ENCODE results near the gene TOM1L2.
"Not testable (repeated sequence)": the region's sequence is repeated elsewhere in the genome, so short reads cannot be mapped to it uniquely, and the experiment has no call there.

TOM1L2 gene

GRCh38 chr17:17940441-17940911 lies 31.7 kb downstream of the TOM1L2 start:
- no peak for DNase-seq

DNA sequence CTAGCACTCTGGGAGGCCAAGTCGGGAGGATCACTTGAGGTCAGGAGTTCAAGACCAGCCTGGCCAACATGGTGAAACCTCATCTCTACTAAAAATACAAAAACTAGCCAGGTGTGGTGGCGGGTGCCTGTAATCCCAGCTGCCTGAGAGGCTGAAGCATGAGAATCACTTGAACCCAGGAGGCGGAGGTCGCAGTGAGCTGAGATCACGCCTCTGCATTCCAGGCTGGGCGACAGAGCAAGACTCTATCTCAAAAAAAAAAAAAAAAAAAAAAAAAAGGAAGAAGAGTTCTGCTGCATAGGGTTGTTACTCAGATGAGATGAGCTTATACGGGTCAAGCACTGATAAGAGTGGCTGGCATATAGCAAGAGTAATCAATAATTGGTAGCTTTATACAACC lies 32.3 kb downstream of the TOM1L2 start:
- not testable (repeated sequence) for DNase-seq

DNA sequence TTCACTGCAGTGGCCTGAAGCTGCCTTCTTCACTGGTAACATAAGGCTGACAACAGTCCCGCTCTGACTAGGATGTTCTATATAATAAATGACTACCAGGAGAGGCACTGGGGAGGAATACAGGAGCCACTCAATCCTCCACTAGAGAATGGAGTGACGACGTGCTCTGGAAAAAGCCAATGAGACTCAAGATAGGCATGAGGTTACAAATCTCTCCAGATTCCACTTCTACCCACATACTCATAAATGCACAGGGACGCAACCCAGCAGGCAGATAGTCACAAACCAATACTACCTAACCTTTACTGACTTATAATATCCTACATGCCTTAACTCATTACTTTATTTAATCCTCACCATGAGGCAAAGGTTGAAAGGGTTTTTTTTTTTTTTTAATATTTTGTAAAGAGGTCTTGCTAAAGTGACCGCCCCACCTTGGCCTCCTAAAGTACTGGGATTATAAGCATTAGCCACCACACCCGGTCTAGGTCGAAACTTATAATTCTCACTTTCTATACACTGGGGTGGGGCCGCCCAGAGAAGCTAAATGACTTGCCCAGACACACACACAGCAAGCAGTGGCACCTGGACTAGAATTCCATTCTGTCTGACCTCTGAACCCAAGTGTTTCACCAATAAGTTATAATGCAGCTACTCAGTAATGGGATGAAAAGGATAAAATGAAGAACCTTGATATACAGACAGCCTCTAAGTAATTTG lies 33.7 kb downstream of the TOM1L2 start:
- no peak for DNase-seq

DNA sequence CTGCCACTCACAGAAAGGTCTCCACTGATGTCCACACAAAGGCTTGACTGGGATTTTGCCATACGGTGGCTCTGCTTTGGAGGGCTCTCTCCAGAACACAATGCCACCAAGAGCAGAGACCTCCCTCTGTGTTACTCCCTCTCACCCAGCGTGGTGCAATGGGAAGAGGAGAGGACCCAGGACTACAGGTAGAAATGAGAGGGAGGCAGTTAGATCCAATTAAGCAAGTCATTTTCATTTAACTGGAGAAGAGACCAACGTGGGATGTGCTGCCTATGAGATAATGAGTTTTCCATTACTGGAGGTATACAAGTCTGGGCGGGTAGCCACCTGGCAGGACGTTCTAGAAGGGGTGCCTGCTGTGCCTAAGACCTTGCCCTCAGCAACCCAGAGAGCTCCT lies 34.2 kb downstream of the TOM1L2 start:
- no peak for DNase-seq

DNA sequence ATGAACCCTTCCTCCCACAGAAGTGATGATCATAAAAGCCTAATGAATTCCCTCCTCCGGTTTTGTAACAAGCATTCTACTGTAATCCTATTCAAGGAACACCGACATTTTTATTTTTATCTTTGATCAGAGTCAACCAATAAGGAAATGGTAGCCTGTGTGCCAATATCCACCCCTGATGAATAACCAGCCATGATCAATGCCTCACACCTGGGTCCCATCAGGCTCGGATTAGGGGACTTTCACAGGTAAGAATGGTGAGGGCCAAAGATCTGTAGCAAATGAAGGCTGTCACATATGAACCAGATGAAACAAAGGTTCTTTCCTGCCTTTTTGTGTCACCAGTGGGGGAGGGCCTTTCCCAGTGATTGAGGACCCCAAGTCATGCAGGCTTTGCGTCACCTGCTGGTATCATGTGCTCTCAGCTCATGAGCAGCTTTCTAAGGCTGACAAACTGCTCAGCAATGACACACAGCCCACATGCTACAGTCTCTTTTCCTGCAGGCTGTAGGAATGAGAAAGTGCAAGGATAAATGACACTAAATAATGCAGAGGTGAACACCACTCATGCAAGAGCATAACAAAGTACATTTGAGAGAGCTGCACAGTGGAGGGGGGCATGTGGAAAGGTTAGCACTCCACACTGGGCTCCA lies 34.9 kb downstream of the TOM1L2 start:
- DNase-seq, result no peak

- DNase-seq, result no peak
Observed at GRCh38 chr17:17935321-17936271, 36.6 kb downstream of the TOM1L2 start.

- no peak for DNase-seq
Observed at GRCh38 chr17:17934806-17935205, 37.4 kb downstream of the TOM1L2 start.

- DNase-seq, result no peak
Observed at GRCh38 chr17:17934214-17934613, 38.0 kb downstream of the TOM1L2 start.

- no peak for DNase-seq
Observed at GRCh38 chr17:17933775-17934174, 38.4 kb downstream of the TOM1L2 start.

DNA sequence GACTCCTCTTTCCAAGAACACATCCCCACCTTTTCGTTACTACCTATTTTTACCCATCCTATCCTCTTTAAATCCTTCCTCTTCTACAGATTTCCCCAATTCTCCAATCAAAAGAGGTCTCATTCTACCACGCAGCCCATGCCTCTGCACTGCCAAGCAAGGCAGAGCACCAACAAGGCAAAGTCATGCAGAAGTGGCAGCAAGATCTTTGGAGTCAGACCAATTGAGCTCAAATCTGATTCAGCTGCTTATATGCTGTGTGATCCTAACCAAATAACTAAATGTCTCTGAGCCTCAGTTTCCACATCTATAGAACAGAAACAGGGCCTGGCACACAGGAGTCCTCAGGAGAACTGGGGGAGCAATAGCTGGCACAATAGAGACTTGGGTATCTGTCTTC lies 41.0 kb downstream of the TOM1L2 start:
- DNase-seq, result no peak

- DNase-seq, result no peak
Observed at GRCh38 chr17:17930674-17931073, 41.5 kb downstream of the TOM1L2 start.

GRCh38 chr17:17929655-17930380 lies 42.4 kb downstream of the TOM1L2 start:
- no peak for DNase-seq

DNA sequence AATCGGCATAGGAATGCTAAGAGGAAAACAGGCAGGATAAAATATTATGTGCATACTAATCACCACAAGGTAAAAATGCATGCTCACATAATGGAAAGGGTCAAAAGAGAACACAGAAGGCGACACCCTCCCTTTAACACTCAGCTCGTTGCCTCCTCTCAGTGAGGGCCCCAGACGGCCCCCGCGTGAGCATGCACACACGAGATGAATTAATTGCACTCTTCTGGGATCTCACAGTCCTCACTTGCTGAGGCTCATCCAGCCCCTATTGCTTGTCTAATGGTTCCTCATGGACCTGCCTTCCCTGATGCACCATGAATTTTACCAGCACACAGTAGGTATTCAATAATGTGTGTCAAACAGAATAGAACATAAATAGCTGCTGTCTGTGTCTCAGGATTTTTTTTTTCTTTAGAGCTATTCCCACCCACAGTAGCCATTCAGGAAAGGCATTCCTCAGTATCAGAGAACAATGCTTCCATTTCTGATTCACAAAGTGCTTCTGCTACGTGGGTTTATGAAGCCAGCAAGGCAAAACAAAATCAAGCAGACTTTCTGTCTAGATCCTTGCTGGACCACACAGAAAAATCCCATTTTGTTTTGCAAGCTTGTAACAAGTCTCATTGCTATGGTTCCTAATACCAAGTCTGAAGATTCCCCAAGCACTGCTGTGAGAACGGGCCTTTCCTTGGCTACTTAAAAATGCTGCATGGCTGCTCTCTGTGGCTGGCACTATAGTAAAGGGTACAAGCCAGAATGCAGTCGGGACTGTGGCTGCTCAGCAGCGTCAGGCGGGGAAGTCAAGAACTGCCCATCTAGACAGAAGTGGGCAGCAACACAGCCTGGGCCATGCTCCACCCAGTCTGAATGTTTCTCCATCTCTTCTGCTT lies 43.6 kb downstream of the TOM1L2 start:
- no peak for DNase-seq

- DNase-seq, result no peak
Observed at GRCh38 chr17:17926840-17927449, 45.3 kb downstream of the TOM1L2 start.

DNA sequence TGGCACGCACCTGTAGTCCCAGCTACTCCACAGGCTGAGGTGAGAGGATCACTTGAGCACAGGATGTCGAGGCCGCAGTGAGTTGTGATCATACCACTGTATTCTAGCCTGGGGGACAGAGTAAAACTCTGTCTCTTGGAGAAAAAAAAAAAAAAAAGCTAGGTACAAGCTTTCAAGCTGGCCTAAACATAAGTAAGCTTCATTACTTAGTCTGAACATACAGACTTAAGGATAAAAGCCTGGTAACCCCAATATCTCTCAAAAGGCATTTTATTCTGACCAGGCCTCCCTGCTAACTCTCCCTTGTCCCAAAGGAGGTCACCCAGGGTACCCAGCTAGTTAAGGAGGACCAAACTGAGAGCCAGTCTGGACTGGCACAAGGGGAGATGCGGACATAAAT lies 46.2 kb downstream of the TOM1L2 start:
- DNase-seq, result no peak

DNA sequence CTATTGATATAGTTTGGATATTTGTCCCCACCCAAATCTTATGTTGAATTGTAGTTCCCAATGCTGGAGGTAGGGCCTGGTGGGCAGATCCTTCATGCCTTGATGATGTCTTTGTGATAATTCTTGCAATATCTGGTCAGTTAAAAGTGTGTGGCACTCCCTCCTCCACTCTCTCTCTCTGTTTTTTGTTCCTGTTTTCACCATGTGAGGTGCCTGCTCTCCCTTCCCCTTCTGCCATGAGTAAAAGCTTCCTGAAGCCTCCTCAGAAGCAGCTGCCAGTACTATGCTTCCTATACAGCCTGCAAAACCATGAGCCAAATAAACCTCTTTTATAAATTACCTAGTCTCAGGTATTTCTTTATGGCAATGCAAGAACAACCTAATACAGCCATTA lies 47.3 kb downstream of the TOM1L2 start:
- DNase-seq, result no peak

DNA sequence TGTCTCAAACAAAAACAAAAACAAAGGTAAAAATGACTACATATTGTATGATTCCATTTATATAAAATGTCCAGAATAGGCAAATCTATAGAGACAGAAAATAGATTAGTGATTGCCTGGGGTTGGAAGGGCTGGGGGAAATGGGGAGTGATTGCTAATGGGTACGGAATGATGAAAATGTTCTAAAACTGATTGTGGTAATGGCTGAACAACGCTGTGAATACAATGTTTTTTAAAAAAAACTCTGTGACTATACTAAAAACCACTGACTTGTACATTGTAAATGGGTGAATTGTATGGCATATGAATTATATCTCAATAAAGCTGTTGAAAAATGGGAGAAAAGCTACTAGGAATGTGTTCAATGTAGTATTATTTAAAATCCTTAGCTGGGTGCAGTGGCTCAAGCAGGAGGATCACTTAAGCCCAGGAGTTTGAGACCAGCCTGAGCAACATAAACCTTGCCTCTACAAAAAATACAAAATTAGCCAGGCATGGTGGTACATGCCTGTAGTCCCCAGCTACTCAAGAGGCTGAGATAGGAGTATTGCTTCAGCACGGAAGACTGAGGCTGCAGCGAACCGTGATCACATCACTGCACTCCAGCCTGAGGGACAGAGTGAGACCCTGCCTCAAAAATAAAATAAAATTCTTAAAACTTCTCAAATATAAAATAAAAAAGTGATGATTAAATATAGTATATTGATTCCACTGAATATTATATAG lies 47.9 kb downstream of the TOM1L2 start:
- no peak for DNase-seq

DNA sequence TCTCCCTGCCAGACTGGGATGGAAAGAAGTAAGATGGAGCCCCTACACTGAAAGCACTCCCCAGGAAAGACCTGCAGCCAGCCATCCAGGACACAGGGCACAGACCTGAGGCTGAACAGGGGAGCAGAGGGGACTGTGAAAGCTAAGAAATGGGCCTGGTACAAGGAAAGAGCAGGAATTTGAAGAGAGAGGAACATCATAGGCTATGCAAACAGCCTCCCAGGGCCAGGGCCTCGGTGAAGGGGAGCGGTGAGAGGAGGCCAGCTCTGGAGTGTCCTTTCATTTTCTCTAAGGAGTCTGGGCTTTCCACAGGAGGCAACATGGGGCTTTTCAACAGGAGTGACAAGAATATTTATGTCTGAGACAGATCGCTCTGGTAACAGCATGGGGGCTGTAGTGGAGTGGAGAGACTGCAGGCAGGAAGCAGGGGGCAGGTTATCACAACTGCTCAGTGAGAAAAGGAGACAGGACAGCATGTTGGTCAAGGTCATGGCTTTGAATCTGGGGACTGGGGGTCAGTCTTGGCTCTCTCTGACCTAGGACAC lies 50.1 kb downstream of the TOM1L2 start:
- DNase-seq, result no peak

DNA sequence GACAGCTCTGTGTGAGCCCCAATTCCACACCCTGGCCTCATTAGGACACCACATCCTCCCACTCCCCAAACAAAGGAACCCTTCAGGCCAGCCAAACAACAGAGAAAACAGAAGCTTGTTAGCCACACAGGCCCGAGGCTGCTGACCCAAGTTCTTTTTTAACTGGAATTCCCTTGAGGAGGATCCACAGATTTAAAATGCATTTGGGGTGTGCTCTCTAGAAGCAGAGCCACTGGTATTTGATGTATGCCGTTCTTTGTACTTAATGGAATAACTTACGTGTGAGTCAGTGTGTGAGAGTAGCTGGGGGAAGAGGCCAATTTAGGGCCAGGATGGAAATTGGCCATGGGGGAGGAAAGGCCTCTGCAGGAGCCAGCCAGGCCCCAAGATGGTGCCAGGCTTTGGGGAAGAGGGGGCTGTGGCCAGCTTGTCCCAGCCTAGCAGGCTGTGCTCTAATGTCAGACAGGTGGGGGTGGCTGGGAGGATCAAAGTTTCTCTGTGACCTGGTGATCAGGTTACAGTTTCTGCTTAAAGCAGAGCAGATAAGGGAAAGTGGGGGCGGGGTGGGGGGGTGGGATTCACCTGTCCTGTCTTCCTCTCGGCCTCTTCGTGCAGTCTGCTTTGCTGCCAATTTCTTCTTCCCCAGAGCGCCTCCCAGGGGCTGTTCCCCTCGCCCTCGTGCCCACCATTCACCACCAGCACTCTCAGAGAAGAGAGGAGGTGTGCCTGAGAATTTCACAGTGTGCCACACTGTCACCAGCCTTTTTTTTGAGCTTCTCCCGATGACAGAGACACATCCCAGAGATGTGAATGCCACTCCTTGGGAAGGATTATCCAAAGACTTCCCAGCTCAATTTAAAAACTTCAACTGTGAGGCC lies 50.8 kb downstream of the TOM1L2 start:
- DNase-seq, result no peak

All from activated CD8-positive, alpha-beta memory T cell treated with anti-CD3 and anti-CD28 coated beads for 24 hours (primary cell).